ENCODE data around the gene BCL7B. TPM values are rescaled to one million over a fixed set of nuclear protein-coding genes. Genes with fewer than 3 reads are reported as not detected.

The BCL7B gene
- total RNA-seq, 1 donor from 2014 or later = 34.0 TPM

DNA sequence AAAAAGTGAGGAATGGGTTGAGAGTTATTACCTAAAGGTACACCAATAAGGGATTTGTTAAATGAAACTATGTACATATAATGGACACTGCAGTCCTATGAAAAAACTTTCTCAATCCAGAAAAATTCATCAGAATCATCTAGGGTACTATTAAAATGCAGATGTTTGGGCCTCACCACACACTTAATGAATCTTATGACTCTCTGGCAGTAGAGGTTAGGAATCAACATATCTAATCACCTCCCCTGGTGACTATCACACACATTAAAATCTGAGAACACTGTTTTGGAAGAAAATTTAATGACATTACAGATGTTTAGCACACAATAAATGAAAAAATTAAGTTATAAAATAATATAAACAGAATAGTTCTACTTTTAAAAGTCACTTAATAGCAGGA is 67.5 kb downstream of the BCL7B start:
- peaks cover 3% of the 10 kb centered on the region for H3K9me3 Mint-ChIP-seq (ENCODE audit: unreplicated experiment)
- H3K27me3 Mint-ChIP-seq (ENCODE audit: unreplicated experiment) = peaks cover 3% of the 10 kb centered on the region
- no peaks in the 10 kb centered on the region for H3K4me1 Mint-ChIP-seq (ENCODE audit: low read depth, unreplicated experiment)
- DNase-seq = no peak
- no peak overlapping the region for H3K27ac Mint-ChIP-seq (ENCODE audit: unreplicated experiment)
- TF ChIP-seq CTCF (IDR thresholded peaks at IDR 0.05; ENCODE audit: partially characterized antibody, unreplicated experiment) = no peak
- H3K36me3 Mint-ChIP-seq (ENCODE audit: unreplicated experiment) = no peaks in the 10 kb centered on the region
- H3K4me3 Mint-ChIP-seq (ENCODE audit: unreplicated experiment) = no peak overlapping the region

DNA sequence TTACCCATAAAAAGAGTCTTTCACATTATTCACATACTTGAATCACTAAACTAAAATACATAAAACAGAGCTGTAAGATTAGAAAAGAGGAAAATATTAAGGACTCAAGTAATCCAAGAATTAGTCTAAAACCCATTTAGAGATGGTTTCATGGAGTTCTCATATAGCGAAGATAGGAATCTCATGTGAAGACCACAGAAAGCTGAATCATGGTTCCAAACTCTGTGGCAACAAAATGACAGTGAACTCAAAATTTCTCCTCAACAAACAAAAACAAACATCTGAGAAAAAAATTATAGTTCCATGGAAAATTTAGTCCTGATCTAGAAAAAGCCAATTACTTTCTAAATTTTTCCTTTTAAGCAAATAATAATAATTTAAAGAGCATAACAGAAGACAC is 70.0 kb downstream of the BCL7B start:
- H3K4me1 Mint-ChIP-seq (ENCODE audit: low read depth, unreplicated experiment) = peaks cover 11% of the 10 kb centered on the region

More for the DNA sequence above, 70.0 kb downstream of the BCL7B start:
- DNase-seq = no peak
- no peak for TF ChIP-seq CTCF (IDR thresholded peaks at IDR 0.05; ENCODE audit: partially characterized antibody, unreplicated experiment)
- Mint-ChIP-seq H3K9me3 (ENCODE audit: unreplicated experiment) (peaks cover 4% of the 10 kb centered on the region), H3K27ac (ENCODE audit: unreplicated experiment) (no peak overlapping the region), H3K36me3 (ENCODE audit: unreplicated experiment) (no peaks in the 10 kb centered on the region), H3K4me3 (ENCODE audit: unreplicated experiment) (no peak overlapping the region), H3K27me3 (ENCODE audit: unreplicated experiment) (no peaks in the 10 kb centered on the region)

Other genes starting within 250 kb of the BCL7B start
- 37.5 TPM for gene NSUN5, start 248.9 kb downstream of the BCL7B start, total RNA-seq (ENCODE audit: unreplicated experiment)
- gene TRIM50, start 229.6 kb downstream of the BCL7B start, total RNA-seq (ENCODE audit: unreplicated experiment) = not detected
- gene FKBP6, start 229.5 kb downstream of the BCL7B start, total RNA-seq (ENCODE audit: unreplicated experiment) = not detected
- gene FZD9, start 123.9 kb downstream of the BCL7B start, total RNA-seq (ENCODE audit: unreplicated experiment) = 0.81 TPM
- 108 TPM for gene BAZ1B, start 35.4 kb downstream of the BCL7B start, total RNA-seq (ENCODE audit: unreplicated experiment)
- gene TBL2, start 20.9 kb upstream of the BCL7B start, total RNA-seq (ENCODE audit: unreplicated experiment) = 23.8 TPM
- gene MLXIPL, start 66.8 kb upstream of the BCL7B start, total RNA-seq (ENCODE audit: unreplicated experiment) = 0.86 TPM
- gene VPS37D, start 110.1 kb upstream of the BCL7B start, total RNA-seq (ENCODE audit: unreplicated experiment) = 17.2 TPM
- 8.4 TPM for gene DNAJC30, start 125.8 kb upstream of the BCL7B start, total RNA-seq (ENCODE audit: unreplicated experiment)
- gene BUD23, start 125.9 kb upstream of the BCL7B start, total RNA-seq (ENCODE audit: unreplicated experiment) = 42.6 TPM
- gene STX1A, start 162.0 kb upstream of the BCL7B start, total RNA-seq (ENCODE audit: unreplicated experiment) = 119 TPM
- 13.9 TPM for gene ABHD11, start 181.1 kb upstream of the BCL7B start, total RNA-seq (ENCODE audit: unreplicated experiment)
- not detected for gene CLDN3, start 212.6 kb upstream of the BCL7B start, total RNA-seq (ENCODE audit: unreplicated experiment)